Suppressor macrophage (primary cell): Measurements from ENCODE around the gene IL1F10.
A peak's percentile ranks its signal among the peaks of the same experiment; 100 is the strongest.

Source experiments
- DNase-seq, 4 experiments: peaks; one replicate each; pipeline ENCODE4 v3.0.0-alpha.2; 2020 to 2022
- total RNA-seq, 17 experiments: gene quantifications; one replicate each; lab custom pipeline; 2026; ENCODE audit warnings: mixed read lengths in 6 of 17, inconsistent platforms in 3 of 17; lab: John Stamatoyannopoulos, UW

The IL1F10 gene
- 0 to 1.4 (median 0) reads per million in 17 experiments for total RNA-seq

DNA sequence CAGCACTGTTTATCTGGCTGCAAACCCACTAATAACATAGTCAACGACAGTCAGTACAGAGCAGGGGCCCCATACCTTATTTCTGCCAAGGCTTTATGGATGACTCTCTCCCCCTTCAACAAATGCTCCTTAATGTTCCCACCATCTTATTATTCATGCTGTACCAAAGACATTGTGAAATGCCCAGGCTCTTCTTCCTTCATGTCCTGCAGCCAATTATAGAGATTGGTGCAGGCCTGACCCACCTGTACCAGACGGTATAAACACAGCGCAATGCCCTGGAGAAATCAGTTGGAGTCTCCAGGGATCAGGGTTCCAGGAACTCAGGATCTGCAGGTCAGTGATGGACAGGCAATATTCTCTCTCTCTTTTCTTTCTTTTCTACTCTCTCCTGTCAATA lies at the start of gene IL1F10:
IL1F10 (plus strand) TSS at position 290 of the 400 bp plus-strand sequence. CDS start 4,769 bp downstream, outside the sequence.
- DNase-seq: no peak

DNA sequence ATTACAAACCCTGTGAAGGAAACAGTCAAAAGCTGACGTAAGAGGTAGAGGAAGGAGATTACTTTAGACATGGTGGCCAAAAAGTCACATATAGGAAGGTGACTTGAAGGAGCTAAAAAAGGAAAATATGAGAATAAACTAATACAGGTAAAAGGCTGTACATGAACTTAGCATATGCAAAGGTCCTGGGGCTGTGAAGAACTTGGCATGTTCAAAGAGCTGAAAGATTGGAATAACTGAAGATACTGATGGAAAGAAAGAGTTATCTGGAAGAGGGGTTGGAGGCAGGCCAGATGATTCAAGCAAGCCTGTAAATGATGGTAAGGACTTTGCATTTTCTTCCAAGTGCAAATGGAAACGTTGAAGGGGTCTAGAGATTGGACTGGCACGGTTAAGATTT lies 49.3 kb upstream of the IL1F10 start:
- DNase-seq: no peak

- no peak for DNase-seq
Measured at GRCh38 chr2:113021312-113021711, 46.5 kb upstream of the IL1F10 start.

DNA sequence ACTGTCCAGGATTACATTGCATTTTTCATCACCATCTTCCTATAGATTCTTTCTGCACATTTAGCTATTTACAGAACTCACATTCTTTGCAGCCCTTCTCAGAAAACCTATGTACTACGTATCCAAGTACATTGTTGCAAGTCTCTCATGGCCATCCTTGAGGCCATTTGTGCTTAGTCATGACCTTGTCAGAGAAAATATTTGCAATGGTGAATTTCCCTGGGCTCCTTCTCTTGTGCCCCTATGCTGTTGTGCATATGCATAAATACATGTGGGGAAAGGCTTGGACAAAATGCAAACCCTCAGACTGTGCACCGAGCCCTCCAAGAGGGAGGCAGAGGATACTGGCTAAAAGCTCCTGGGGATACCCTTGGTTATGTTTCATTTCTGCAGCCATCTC lies 43.0 kb upstream of the IL1F10 start:
- no peak for DNase-seq

DNA sequence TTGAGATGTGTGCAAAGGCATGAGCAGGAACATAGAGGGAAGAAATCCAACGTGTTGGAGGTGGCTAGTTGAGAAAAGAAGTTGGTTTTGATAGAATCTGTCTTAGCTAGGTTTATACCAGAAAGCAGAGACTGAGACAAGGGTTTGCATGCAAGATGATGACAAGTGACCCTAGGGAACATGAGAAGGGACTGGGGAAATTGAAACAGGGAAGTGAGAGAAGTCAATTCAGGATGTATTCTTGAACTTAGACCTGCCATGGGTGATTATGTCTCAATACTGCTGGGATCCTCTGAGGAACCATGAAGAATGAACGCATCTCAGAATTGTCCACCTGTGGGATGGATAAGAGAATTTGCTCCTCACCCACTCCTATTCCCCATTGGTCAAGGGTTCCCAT lies 42.0 kb upstream of the IL1F10 start:
- peak; percentile 21 to 70 (median 47) for DNase-seq

GRCh38 chr2:113027691-113028090 lies 40.1 kb upstream of the IL1F10 start:
- DNase-seq: no peak

GRCh38 chr2:113028112-113028511 lies 39.7 kb upstream of the IL1F10 start:
- peak; percentile 16 to 35 (median 29) for DNase-seq

GRCh38 chr2:113032737-113033136 lies 35.0 kb upstream of the IL1F10 start:
- DNase-seq: peak; percentile 23 to 52 (median 42)

GRCh38 chr2:113034016-113034415 lies 33.8 kb upstream of the IL1F10 start:
- no peak for DNase-seq

- no peak for DNase-seq
Measured at GRCh38 chr2:113036763-113037162, 31.0 kb upstream of the IL1F10 start.

DNA sequence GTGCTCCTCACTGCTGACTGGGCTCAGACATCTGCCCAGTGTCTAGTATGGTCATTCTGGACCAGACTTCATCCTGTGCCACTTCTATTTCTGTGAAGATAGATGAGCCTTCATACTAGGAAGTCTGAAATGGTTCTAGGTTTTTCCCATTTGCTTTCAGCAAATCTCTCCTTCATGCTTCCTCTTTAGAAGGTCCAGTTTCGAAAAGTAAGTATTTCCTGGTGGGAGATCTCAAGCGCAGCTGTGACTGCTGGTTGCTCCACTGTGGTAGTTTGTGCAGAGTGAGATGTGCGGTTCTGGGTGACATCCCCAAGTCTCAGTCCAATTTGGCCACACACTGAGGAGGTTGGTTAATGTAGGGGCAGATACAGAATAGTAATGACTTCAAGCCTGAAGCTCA lies 29.5 kb upstream of the IL1F10 start:
- peak in 3 of 4 experiments; percentile 34 to 51 (median 41) for DNase-seq

DNA sequence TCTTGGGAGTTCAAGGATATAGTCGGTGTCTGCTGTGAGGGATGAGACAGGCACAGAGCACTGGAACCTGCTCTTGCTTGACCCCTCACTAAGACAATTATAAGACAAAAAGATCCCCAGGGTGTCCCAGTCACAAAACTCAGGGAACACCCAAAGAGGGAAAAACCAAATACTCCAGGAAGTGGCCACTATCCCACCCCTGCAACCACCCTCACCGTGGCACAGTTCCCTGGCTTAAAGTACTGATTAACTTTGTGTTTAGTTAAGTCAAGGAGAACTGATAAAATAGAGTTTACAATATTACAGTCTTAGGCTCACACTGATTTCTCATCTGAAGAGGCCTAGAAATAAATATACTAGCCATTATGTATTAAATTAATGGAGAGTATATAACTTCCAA lies 28.6 kb upstream of the IL1F10 start:
- DNase-seq: no peak

DNA sequence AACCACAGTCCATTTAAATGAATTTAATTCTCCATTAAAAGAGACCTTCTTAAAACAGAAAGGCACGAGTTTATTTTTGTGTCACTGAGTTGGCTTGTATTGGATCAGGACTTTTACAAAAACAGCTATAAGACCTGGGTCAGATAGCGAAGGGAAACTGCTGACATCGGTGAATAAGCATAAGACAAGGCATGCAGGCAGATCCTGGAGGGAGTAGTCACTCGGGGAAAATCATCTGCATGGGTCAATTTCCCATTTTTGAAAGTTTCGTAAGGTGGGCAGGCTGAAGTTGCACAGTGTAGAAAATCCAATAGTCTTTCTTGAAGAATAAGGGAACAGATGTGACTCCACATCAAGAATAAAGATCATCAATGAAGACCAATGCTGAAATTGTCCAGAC lies 28.1 kb upstream of the IL1F10 start:
- DNase-seq: peak in 3 of 4 experiments; percentile 31 to 68 (median 52)

- DNase-seq: no peak
Measured at GRCh38 chr2:113041871-113042270, 25.9 kb upstream of the IL1F10 start.

DNA sequence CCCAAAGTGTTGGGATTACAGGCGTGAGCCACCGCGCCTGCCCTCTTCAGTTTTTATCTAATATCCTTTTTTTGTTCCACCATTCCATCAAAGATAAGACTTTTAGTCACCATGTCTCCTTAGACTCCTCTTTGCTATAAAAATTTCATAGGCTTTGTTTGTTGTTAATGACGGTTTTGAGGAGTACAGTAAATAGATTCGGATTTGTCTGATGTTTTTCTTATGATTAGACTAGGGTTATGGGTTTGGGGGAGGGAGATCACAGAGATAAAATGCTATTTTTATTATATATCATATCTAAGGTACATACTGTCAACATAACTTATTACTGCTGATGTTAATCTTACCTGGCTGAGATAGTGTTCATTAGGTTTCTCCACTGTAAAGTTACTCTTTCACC lies 21.3 kb upstream of the IL1F10 start:
- no peak for DNase-seq

DNA sequence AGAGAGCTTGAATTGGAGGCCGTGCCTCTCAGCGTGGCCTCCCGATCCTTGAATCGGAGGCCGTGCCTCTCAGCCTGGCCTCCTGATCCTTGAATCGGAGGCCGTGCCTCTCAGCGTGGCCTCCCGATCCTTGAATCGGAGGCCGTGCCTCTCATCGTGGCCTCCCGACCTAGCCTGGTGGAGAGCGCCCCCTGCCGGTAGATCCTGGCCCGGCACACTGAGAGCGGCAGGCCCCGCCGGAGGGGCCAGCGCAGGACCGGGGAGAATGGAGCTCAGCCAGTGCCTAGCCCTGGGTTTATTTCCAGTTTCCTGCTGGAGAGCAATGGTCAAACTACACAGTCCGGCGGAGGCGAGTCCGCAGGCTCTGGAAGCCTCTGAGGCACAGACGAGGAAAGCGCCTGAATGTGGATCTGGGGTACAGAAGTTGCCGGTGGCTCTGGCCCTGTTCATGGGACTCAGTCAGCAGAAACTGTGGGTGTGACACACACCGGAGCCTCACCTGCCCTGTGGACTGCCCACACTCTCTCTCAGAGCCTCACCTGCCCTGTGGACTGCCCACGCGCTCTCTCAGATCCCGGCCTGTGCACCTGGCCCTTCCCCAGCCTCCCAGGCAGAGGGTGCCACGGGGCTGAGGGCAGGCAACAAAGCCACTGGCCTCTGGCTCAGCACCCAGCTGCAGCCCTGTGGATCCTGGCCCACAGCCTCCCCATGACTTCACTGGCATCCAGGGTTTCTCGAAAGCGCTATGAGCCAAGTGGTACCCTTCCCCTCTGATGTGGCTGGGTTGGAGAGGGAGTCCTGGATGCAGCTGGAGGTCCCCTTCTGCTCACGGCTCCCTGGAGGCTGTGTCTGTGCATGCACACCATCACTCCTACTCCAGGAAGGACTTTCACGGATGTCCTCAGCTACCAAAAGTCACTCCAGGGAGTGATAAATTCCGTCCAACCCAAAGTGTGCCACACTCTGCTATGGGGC lies 16.6 kb upstream of the IL1F10 start:
- DNase-seq: no peak

GRCh38 chr2:113052396-113052917 lies 15.3 kb upstream of the IL1F10 start, which contains the start of gene IL36B:
Gene IL36B, minus strand, starts transcription at chr2:113052867.
- DNase-seq: no peak

DNA sequence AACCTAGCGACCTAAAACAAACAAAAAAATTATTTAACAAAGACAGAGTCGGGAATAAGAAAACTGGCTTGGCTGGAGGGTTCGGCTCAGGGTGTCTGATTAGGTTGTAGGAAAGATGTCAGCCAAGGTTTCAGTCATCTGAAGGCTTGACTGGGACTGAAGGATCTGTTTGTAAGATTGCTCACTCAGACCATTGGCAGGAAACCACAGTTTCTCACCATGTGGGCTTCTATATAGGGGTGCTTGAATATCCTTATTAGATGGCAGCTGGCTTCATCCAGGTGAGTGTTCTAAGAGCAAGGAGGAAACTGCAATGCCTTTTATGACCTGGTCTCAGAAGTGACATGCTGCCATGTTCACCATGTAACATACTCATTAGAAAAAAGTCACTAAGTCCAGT lies 14.1 kb upstream of the IL1F10 start:
- no peak for DNase-seq

- peak in 2 of 4 experiments; percentile 19 to 38 for DNase-seq
Measured at GRCh38 chr2:113054066-113054465, 13.7 kb upstream of the IL1F10 start.

- DNase-seq: peak; percentile 47 to 89 (median 76)
Measured at GRCh38 chr2:113056521-113056920, 11.2 kb upstream of the IL1F10 start.

DNA sequence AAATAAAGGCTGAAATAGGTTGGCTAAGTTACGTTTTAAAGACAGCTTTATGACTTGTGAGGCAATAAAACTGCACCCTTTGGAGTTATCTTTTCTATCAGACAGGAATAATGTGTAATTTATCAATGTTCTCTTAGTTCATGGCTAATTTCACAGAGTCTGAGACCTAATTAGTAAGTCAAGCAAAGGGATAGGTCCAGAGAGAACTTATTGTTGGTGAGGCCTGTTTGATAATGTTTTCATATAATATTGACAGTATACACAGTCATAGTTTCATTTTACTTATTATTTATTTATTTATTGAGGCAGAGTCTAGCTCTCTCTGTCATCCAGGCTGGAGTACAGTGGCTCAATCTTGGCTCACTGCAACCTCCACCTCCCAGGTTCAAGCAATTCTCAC lies 10.7 kb upstream of the IL1F10 start:
- no peak for DNase-seq

DNA sequence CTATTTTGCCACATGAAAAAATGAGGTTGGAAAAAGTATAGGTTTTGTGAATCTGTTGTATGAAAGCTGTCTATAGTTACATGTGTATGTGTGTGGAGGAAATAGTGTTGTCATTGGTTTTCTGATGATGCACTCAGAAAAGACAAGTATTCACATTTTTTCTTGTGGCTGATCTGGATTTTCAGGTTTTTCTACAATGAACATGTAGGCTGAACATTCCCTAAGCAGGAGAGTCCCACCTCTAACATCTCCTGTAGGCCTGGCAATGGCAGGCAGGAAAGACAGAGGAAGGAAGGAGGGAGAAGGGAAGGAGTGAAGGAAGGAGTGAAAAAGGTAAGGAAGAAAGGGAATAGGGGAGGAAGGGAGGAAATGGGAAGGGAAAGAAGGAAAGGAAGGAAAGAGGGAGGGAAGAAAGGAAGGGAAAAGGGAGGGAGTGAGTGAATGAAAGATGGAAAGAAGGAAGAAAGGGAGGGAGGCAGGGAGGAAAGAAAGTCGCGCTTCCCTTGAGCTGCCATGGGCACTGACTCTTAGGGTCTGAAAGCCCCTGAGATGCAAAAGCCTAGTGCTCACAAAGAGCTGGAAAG lies 9.3 kb upstream of the IL1F10 start:
- DNase-seq: peak in 1 of 4 experiments; percentile 8
